Panc1 (cell line): Measurements from ENCODE around the gene CACNA1C. TPM values are rescaled to one million over a fixed set of nuclear protein-coding genes. Genes with fewer than 3 reads are reported as not detected.

Experiments used
- ATAC-seq: fragments of 200-7000 bp; cut with Tn5 transposase; 2 replicates; pipeline ENCODE4 v1.9.1; 2020; ENCODE audit warnings: mild to moderate bottlenecking, moderate library complexity
- BruUV-seq: library from RNA; stranded (reverse); fragments of 400-500 nt; replicated peaks from 2 replicates; lab custom pipeline; 2021; lab: Mats Ljungman, UMichigan
- CTCF ChIA-PET: fragments of 300-600 bp; sonication (Branson Sonifier 250); formaldehyde crosslinking; loops from one replicate; lab custom pipeline; 2022; ENCODE audit warnings: antibody characterized with exemption; lab: Charles Lee
- POLR2A ChIA-PET: fragments of 300-600 bp; sonication (Branson Sonifier 250); formaldehyde crosslinking; loops from one replicate; lab custom pipeline; 2022; ENCODE audit warnings: antibody characterized with exemption; lab: Charles Lee
- DNase-seq: peaks from one replicate; pipeline ENCODE4 v3.0.0-alpha.2; 2010; ENCODE audit warnings: low read depth, low spot score
- H3K27ac ChIP-seq: 2 replicates; pipeline ENCODE4 v1.5.1; 2011; ENCODE audit warnings: mild to moderate bottlenecking, low read length, inconsistent platforms
- H3K27me3 ChIP-seq: fragments of 200-500 bp; sonication (Bioruptor generic); 2 replicates; pipeline ENCODE4 v1.6.0; 2014; ENCODE audit warnings: low read length, inconsistent platforms; ENCODE audit not compliant: control insufficient read depth, insufficient read depth
- H3K36me3 ChIP-seq: fragments of 200-500 bp; sonication (Bioruptor generic); 2 replicates; pipeline ENCODE4 v1.5.1; 2014; ENCODE audit warnings: inconsistent platforms, mild to moderate bottlenecking, low read length, moderate library complexity; ENCODE audit not compliant: control insufficient read depth, insufficient read depth
- H3K4me1 ChIP-seq: 2 replicates; pipeline ENCODE4 v1.5.1; 2011; ENCODE audit warnings: inconsistent platforms, mild to moderate bottlenecking, low read length, moderate library complexity; ENCODE audit not compliant: control insufficient read depth, insufficient read depth
- H3K4me3 ChIP-seq, 2 experiments: 2 replicates each; pipeline ENCODE4 v1.5.1; 2011 to 2012; ENCODE audit warnings: low read depth in 2 of 2, low read length in 2 of 2, mild to moderate bottlenecking in 2 of 2, inconsistent platforms in 1 of 2, moderate library complexity in 1 of 2
- H3K9me3 ChIP-seq: fragments of 200-500 bp; sonication (Bioruptor generic); 2 replicates; pipeline ENCODE4 v1.5.1; 2014; ENCODE audit warnings: low read depth, mild to moderate bottlenecking, inconsistent platforms, low read length, moderate library complexity; ENCODE audit not compliant: control insufficient read depth, insufficient read depth
- CTCF ChIP-seq: fragments of 450-650 bp; IDR thresholded peaks from 2 replicates; pipeline ENCODE4 v1.5.1; 2017; ENCODE audit warnings: mild to moderate bottlenecking
- POLR2AphosphoS5 ChIP-seq: IDR thresholded peaks from 2 replicates; pipeline ENCODE4 v1.6.1; 2012; ENCODE audit warnings: mild to moderate bottlenecking, low read depth, low read length, moderate library complexity
- REST ChIP-seq, 2 experiments: IDR thresholded peaks; 2 replicates each; pipeline ENCODE4 v1.6.1; 2011 to 2012; ENCODE audit warnings: low read depth in 2 of 2, control low read depth in 1 of 2, low read length in 1 of 2, mild to moderate bottlenecking in 1 of 2, moderate library complexity in 1 of 2; ENCODE audit not compliant: insufficient read depth in 1 of 2
- SIN3A ChIP-seq: IDR thresholded peaks from 2 replicates; pipeline ENCODE4 v1.6.1; 2012; ENCODE audit warnings: low read depth, mild to moderate bottlenecking, low read length, moderate library complexity, borderline replicate concordance; ENCODE audit not compliant: insufficient read depth
- TCF7L2 ChIP-seq: IDR thresholded peaks from 2 replicates; pipeline ENCODE4 v1.6.1; 2011; ENCODE audit warnings: mild to moderate bottlenecking, low read depth, low read length, inconsistent platforms
- in situ Hi-C: cut with HindIII; loops from 2 replicates; pipeline ENCODE4 v1.10.0; 2016; ENCODE audit warnings: low sequenced_read_pairs, low pct_unique_long_range_greater_than_20kb
- intact Hi-C: fragments of 100-400 bp; cut with micrococcal nuclease; formaldehyde crosslinking; loops from one replicate; pipeline ENCODE4 v1.10.0; 2022; ENCODE audit not compliant: unreplicated experiment
- total RNA-seq: library from RNA; stranded (reverse); gene quantifications from one replicate; pipeline ENCODE4 v1.2.1, GENCODE V29; 2021; ENCODE audit not compliant: unreplicated experiment

CACNA1C gene
- total RNA-seq, 1 experiment from 2014 or later: 0.03 TPM

DNA sequence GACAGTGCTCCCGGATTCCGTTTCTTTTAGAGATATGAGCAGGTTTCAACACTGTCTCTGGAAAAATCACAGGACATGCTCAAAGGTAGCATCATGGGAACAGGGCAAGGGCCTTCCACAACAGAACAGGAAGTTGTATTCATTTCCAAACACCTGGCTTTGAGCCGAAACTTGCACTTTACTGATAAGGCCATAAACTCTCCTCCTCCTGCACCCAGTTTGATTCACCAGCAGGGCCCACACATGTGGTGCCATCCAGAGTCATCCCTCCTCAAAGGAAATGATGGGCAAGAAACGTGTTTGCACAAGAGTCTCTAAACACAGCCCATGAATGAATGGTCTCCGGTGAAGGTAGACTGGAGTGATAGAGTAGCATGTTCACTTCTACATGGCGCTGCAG, 473.6 kb downstream of the CACNA1C start:
- Histone ChIP-seq H3K9me3 (no peaks in the 10 kb centered on the region), H3K4me3 (no peak overlapping the region), H3K27ac (no peak overlapping the region), H3K27me3 (no peaks in the 10 kb centered on the region; the same call in 1 of the 2 replicates), H3K4me1 (no peaks in the 10 kb centered on the region), H3K36me3 (no peaks in the 10 kb centered on the region)
- ATAC-seq: no peak
- in situ Hi-C loops: no loop called here
- POLR2A ChIA-PET: no interaction called here
- DNase-seq: no peak
- no peak for TF ChIP-seq REST (IDR thresholded peaks at IDR 0.05; ENCODE audit: insufficient read depth in 1 of 2, low read depth in 2 of 2, low read length in 1 of 2)
- no peak for TF ChIP-seq POLR2AphosphoS5
- TF ChIP-seq CTCF: no peak
- TF ChIP-seq TCF7L2: no peak
- TF ChIP-seq SIN3A: no peak
- CTCF ChIA-PET: no interaction called here
- intact Hi-C loops: no loop called here
- no TSS peak for BruUV-seq

DNA sequence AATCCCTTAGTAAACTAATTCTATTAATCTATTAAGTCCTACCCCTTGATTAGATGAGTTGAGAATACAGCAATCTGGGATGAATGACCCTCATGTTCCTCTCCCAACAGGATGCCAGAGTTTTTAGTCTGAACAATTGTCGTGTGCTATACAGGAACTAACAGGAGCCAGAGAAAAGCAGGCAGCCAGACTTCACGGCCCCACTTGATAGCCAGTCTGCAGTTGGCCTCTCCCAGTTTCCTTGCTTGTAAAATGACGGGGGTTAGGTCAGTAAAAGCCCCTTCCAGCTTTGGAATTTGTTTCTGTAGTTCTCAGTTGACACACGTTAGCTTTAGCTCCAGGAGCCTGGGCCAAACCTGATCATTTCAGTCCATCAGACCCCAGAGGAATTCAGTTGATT, 475.2 kb downstream of the CACNA1C start:
- ChIA-PET CTCF (no interaction called here), POLR2A (no interaction called here)
- H3K27ac ChIP-seq: no peak overlapping the region
- no peaks in the 10 kb centered on the region for H3K9me3 ChIP-seq
- H3K36me3 ChIP-seq: no peaks in the 10 kb centered on the region
- intact Hi-C loops: no loop called here
- BruUV-seq: no TSS peak
- TF ChIP-seq REST (IDR thresholded peaks at IDR 0.05; ENCODE audit: insufficient read depth in 1 of 2, low read depth in 2 of 2, low read length in 1 of 2) (no peak), POLR2AphosphoS5 (no peak), TCF7L2 (no peak), SIN3A (no peak), CTCF (no peak)
- in situ Hi-C loops: no loop called here
- no peaks in the 10 kb centered on the region for H3K27me3 ChIP-seq
- no peak for DNase-seq
- ATAC-seq: no peak
- H3K4me3 ChIP-seq: no peak overlapping the region
- H3K4me1 ChIP-seq: no peaks in the 10 kb centered on the region
